GM12872 (cell line): ENCODE measurements around the gene RAC2.

Experiments
- TF ChIP-seq, protein P1 (sequence below): IDR thresholded peaks from 3 replicates; pipeline ENCODE4 v1.5.1; 2011; ENCODE audit warnings: low read depth, mild to moderate bottlenecking, low read length, moderate library complexity; ENCODE audit not compliant: insufficient read depth

RAC2 gene

DNA sequence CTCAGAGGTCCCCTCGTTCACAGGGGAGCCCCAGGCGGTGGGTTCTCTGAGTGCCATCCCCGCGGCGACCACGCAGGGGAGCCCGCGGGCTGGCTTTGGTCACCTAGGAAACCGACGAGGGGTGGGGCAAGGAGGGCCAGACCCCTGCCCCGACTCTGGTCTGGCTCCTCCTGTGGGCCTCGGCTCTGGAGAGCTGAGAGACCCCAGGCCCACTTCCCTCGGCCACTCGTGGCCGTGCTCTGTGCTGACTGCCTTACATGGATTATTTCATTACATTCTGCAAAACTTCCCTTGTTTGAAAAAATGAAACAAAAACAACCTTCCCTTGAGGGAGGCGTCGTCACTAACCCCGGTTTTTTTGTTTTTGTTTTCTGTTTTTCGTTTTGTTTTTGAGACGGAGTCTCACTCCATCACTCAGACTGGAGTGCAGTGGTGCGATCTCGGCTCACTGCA lies 23.1 kb upstream of the RAC2 start:
- TF ChIP-seq, protein P1, sequence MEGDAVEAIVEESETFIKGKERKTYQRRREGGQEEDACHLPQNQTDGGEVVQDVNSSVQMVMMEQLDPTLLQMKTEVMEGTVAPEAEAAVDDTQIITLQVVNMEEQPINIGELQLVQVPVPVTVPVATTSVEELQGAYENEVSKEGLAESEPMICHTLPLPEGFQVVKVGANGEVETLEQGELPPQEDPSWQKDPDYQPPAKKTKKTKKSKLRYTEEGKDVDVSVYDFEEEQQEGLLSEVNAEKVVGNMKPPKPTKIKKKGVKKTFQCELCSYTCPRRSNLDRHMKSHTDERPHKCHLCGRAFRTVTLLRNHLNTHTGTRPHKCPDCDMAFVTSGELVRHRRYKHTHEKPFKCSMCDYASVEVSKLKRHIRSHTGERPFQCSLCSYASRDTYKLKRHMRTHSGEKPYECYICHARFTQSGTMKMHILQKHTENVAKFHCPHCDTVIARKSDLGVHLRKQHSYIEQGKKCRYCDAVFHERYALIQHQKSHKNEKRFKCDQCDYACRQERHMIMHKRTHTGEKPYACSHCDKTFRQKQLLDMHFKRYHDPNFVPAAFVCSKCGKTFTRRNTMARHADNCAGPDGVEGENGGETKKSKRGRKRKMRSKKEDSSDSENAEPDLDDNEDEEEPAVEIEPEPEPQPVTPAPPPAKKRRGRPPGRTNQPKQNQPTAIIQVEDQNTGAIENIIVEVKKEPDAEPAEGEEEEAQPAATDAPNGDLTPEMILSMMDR = peak; percentile 90

DNA sequence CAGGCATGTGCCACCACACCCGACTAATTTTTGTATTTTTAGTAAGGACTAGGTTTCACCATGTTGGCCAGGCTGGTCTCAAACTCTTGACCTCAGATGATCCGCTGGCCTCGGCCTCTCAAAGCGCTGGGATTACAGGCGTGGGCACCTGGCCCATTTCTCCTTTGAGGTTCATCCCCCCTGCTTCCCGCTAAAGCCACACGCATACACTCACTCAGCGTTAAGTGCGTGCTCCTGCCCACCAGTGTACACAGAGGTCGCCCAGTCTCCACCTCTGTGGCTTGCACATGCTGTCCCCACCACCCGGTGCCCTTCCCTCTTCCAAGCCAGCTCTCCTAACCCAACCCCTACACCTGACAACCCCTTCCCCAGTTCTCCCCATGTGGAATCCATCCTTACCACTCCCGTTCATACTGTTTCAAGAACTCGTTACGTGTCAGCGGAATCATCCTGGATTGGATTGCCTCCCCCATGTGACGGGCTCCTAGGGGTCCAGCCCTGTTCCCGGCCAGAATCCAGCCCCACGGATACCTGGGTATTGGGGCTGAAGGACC lies 22.6 kb upstream of the RAC2 start:
- TF ChIP-seq, protein P1 = no peak

DNA sequence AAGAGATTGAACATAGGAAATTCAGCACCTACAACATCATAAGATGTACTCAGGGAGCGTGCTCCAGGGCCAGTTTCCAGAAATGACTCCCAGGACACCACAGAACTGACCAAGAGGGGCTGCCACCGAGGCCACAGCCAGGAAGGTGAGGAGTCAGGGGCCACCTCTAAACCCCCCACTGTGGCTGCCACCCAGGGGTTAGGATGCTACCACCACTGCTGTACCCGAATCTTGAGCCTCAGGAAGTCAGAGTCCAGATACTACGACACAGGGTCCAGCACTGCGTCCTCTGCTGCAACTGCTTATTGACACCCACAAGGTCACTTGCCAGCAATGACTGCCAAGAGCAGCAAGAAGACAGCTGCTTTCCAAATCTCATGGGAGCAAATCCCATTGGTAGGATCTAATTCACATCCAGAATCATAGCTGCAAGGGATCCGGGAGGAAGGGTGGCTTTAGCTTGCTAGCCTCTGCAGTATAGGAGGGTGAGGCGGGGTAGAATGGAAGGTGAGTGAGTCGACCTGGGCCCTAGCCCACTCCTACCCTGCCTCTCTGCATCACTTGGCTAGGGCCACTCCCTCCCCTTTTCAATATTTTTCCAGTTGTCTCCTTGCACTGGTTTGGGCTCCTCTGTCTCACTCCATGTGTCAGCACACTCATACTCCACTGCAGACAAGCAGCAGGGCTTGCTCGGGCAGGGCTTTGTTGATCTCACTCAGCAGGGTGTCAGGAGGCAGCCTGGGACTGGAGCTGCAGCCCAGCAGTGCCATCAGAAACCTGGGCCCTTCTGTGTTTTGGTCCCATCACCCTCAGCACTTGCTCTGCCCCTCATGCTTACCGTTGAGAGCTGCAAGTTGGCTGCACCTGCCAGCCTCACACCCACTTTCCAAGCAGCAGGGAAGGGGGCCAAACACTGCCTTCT lies 20.2 kb upstream of the RAC2 start:
- TF ChIP-seq, protein P1 = no peak

DNA sequence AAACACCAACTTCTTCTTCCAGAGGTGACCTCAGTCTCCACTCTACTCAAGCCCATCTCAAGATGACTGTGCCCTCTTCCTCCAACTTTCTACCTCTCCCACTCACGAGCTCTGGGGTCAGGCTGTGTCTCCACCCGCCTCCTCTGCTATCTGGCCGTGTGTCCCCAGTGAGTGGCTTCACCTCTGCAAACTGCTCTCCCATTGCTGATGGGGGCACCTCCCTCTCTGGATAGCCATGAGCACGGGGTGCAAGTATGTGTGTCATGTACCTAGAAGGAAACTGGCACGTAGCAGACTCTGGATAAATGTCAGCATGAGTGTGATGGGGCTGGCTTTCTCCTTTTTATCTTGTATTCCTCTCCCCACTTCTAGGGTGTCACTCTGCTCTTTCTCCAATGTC lies 18.3 kb upstream of the RAC2 start:
- TF ChIP-seq, protein P1 = no peak

DNA sequence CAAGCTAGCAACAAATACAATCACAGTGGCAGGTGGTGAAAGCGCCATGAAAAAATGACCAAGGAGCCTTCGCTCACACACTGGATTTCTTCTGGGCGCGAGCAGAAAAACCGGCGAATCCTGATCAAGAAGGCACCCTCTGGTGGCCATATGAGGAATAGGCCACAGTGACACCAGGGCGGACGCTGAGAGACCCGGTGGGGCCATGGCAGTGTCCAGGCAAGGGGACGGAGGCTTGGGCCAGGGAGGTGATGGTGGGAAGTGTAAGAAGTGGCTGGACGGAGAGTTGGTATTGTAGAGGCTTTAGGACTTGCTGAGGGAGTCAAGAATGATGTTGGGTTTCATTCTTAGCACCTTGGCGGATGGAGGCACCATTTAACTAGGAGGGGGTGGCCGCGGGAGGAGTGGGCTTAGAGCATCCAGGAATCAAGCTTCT lies 16.9 kb upstream of the RAC2 start:
- TF ChIP-seq, protein P1 = peak; percentile 96

DNA sequence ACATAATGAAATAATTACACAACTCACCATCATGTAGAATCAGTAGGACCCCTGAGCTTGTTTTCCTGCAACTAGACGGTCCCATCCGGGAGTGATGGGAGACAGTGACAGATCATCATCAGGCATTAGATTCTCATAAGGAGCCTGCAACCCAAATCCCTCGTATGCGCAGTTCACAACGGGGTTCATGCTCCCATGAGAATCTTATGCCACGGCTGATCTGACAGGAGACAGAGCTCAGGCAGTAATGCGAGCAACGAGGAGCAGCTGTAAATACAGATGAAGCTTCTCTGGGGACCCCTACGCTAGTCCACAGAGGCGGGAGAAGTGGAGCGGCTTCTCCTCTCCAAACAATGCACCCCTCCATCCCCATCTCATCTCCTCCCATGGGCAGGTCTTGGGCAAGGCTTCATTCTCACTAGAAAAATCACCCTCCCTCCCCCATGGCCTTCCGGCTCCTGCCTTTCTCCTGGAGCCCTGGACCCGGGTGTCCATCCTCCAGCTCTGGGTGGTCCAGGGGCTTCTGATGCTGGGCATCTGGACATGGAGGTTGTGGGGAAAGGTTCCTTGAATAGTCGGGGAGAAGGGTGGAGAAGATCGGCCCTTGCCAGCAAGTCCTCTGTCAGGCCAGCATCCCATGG lies 16.2 kb upstream of the RAC2 start:
- TF ChIP-seq, protein P1 = no peak

DNA sequence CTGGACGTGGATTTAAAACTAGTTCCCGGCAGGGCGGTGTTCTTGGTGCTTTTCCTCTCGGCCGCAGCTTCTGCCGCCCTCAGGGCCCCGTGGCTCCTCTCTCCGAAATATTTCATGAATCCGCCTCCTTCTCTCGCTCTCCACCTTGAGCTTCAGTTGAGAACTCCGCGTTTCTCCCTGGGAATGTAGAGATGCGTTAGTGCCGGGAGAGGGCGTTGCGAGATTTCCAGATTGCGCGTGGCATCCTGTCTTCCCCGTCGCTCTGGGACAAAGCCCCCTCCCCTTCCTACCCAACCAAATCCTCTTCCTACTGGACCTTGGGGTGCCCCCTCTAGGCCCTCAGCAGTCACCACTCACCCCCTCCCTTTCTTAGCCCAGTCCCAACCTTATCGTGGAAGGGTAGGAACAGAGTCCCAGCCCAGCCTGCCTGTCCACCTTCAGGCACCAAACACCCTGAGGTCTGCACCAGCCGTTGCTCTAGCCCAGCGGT lies 15.5 kb upstream of the RAC2 start:
- TF ChIP-seq, protein P1 = peak; percentile 75
